ENCODE results near the gene FRMD1.
A peak's percentile ranks its signal among the peaks of the same experiment; 100 is the strongest.

The FRMD1 gene

DNA sequence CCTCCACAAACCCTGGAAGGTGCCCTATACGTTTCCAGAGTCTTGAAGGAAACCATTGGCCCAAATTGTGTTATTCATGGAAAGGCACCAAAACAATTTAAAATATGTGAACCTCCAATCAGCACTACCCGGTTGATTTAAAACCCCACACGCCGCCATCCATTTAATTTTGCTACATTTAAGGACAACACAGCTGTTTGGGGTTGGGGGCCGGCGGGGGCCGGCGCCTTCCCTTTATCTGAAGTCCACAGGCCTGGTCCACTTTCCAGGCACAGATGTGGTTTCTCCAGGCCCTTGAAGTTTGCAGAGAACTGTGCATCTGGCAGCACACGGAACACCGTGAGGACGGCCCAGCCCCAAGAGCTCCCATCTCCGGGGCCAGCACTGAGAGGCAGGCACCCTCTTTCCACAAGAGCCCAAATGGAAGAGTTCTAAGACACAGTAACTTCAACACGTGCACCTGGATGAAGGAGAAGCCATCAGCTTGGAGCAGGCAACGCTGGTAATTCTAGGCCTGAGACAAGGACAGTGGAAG is 16.8 kb upstream of the FRMD1 start:
- DNase-seq (ENCODE audit: low spot score), result no peak

DNA sequence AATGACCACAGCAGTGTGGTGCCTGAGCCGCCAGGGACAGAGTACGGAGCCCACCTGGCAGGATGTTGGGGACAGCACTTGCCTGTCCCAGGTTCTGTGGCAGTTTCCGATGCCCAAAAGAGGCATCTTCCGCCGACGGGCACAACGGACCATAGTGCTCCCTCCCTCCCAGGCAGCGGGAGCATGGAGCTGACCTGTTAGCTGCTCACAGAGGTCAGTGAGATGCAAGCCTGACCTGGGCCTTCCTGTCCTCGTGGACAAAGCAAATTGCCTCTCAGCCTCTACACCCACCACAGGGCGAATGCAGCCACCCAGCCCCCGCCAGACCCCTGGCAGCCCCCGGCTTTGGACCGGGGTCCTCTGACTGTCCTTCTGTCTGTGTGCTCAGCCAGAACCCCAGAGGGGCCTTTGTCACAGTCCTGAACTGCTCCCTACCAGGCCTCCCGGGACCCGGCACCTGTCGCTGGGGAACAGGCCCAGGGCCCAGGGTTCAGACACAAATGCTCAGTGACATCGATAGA is 16.2 kb upstream of the FRMD1 start:
- DNase-seq (ENCODE audit: low spot score), result no peak

DNA sequence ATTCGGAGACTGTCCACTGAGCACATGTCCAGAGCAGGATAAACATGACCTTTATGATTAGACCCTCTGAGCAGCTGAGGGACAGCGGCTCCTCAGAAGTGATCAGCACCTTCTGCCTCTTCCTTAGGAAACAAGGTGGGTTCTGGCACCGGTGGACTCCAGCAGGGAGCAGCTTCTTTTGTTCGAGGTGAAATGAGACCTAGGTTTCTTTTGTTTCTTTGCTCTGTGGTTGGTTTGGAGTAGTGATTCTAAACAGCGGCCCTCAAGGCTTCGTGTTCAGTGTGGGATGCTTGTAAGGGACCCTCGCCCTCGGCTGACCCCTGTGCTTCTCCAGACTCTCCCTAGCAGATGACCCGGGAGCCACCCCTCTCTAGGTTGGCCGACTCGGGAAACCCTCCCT is 14.6 kb upstream of the FRMD1 start:
- no peak for DNase-seq (ENCODE audit: low spot score)

DNA sequence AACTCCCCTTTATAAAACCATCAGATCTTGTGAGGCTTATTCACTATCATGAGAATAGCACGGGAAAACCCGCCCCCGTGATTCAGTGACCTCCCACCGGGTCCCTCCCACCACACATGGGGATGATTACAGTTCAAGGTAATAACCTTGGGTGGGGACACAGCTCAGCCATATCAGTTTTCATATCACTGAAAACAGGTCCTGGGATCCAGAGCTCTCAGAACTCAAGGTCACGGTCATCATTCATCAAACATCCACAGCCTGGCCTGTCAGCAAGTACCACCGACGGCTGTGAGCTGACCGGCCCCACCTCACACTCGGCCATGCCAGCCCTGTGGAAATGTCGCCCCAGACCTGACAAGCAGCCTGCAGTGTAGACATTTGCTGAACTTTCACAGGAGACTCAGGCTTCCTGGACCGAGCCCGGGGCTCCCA is 14.1 kb upstream of the FRMD1 start:
- no peak for DNase-seq (ENCODE audit: low spot score)

DNA sequence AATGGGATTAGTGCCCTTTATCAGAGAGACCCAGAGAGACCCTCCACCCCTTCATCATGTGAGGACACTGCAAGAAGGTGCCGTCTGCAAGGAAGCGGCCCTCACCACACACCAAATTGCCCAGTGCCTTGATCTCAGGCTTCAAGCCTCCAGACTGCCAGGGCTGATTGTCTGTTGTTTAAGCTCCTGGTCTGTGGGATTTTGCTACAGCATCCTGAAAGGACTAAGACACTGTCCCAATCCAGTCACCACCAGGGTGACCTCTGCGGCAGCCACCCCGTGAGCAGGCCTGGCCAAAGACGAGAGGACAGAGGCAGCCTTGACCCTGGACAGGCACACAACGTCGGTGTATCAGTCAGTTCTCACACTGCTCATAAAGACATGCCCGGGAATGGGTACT is 13.5 kb upstream of the FRMD1 start:
- DNase-seq (ENCODE audit: low spot score), result no peak

DNA sequence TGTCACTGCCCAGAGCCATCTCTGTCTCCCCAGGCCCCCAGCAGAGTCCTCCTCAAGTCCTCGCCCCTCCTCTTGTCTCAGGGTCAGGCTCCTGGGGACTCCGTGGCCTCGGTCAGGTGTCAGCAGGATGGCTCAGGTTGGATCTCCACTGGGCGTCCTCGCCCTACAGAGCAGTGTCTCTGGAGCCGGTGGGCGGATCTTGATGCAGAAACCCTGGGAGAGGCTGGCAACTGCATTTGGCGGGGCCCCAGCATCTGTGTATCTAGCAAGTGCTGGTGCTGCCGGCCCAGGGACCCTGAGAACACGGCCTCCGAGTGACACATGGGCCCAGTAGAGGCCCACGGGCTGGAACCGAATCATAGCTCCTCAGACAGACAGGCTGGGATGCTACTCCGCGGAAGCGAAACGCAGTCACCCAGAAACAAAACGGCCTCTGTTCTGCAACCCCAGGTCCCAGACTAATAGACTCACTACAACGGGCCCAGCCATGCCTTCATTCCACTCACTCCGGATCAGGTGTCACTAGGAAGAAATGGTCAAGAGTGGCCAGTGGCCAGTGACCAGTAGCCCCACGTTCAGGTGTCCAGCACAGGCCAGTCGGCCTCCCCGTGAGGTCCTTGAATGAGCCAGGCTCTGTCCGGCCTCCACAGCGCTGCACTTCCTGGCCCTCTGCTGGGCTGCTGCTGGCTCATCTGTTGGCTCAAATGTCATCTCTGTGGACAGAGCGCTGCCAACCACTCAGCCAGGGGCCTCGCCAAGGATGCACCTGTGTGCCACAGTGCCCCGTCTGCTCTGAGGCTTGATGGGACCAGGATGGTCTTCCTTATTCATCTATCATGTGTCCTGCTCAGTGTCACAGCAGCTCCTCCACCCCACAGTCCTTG is 12.6 kb upstream of the FRMD1 start:
- DNase-seq (ENCODE audit: low spot score), result no peak

DNA sequence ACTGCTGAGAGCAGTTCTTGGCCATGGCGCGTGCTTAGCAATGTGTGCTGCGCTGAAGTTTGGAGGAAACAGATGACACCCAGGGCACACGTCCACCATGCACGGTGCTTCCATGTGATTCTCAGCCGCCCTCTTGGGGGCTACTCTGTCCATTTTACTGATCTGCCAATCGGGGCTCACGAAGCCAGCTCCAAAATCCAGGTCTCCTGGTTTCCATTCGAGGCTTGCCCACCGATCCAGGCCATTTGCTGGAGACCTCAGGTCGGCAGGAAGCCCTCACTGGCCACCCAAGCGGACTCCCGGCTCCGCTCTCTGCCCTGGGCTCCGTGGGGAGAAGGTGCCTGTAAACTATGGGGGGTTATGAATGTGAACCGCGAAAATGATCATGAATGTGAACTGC is 11.7 kb upstream of the FRMD1 start:
- DNase-seq (ENCODE audit: low spot score), result no peak

DNA sequence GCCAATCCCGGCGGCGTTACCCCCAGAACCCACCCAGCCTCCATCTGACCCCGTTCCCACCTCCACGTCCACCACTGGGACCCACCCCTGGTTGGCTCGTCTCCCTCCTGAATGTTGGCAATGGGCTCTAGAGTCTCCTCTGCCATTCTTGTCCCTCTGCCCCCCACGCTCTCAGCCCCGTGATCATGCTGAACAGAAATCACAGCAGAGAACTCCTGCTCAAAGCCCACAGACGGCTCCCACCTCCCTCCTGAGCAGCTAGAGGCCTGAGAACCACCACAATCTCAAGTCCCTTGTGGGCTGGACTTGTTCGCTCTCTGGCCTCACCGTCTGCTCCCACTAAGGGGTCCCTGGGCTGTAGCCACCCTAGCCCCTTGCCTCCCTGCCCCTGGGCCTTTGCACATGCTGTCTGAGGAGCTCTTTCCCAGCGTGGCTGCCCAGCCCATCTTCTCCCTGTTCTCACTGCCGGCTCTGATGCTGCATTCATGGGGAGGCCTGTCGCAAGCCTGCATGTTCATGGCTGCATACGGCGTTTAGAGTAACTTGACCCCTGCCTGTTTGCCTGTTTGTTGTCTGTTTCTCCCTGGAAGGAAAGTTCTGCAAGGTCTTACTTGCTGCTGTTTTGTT is 11.2 kb upstream of the FRMD1 start:
- DNase-seq (ENCODE audit: low spot score), result no peak

DNA sequence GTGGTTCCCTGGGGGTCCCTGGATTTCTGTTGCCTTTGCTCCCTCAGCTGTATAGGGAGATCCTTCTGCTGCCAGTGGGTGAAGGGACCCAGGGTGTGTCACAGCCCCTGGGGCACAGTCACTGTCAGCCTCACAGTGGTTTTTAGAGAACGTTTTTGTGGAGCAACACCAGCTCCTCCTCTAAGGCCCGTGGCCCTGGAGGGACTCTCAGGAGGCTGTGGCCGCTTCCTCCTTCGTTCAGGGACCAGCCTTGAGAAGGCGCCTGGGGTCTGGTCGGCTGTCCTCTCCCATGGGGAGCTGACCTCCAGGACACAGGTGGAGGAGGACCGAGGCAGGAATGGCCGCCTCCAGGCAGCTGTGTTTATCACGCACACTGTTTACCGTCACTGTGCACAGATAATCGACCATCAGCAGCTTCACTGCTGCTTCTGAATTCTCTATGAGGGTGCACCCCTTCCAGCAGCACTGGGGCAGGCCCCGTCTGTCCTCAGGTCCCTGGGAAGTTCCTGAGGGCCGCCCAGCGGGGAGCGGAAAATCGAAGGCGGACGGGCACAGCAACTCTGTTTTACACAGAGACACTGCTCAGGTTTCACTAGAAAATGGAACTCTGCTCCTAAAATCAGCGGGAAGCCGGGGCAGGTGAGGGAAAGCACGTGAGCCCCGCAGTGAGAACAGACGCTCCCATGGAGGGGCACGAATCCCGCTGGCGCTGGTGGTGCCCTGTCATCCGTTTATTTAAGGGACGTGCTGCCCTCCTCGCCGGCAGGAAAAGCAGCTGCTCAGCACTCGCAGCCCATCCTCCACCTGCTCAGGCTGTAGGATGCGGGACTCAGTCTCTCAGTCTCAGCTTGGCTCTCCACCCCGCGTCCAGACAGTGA is 10.4 kb upstream of the FRMD1 start:
- no peak for DNase-seq (ENCODE audit: low spot score)

DNA sequence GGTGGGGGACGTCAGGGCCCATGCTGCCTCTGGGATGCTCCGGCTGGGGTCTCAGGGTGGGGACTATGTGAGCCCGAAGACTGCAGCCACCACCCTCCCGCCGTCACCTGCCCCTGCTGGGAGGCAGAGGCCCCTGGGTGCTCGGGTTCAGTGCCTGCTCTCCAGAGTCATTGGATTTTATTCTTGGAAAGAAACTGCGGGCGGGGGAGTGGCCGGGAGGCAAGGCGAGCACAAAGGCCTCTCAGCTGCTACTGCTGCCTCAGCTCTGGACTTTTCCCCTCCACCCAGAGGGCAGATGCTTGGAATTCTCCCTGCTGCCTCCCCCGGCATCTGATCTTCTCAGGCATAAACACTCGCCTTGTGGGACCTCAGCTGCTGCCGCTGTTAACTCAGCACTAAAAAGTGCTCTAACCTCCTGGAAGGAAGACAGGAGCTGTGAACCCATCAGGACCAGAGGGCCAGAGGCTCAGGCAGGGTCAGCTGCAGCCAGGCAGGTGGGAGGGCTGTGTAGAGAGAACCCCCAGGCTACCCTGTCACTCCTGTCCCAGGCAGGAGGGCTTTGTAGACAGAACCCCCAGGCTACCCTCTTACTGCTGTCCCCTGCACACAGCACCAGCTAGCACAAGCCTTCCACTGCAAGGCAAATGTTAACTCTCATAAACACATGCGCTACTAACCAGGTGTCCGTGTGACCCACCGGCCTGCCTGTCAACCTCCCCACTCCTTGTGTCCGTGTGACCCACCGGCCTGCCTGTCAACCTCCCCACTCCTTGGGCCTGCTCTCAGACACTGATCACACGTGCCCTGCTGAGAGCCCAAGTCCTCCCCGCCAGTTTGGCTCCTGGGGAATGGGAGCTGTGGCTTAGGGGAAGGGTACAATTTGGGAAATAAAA is 9.4 kb upstream of the FRMD1 start:
- DNase-seq (ENCODE audit: low spot score), result peak; percentile 87

DNA sequence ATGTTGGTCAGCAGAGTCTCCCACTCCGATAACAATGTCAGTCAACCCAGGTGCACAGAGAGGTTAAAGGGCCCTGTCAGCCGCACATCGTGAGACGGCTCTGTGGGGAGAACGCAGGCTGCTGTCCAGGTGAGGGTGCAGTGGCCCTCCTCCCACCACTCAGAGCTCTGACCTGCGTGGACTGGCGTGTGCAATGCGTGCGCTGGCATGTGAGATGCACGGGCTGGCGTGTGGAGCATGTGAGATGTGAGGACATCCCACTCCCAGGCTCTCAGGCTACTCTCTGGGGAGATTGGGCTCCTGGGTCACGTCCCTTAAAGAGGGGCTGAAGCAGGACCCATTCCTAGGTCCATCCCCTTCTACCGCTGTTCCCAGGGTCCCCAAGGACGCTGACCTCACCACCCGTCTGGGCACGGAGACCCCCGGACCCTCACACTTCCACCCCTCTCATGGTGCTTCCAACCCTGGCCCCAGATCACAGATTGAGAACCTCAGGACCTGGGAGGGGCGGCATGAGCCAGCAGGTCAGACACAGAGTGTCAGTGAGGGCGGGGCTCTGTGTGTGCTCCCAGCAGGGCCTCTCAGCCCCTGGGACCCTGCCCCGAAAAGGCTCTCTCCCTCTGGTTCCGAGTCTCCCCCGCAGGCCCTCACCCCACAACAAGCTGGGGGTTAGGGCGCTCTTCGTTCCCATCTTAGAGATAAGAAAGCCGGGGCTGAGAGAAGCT is 8.6 kb upstream of the FRMD1 start:
- no peak for DNase-seq (ENCODE audit: low spot score)

DNA sequence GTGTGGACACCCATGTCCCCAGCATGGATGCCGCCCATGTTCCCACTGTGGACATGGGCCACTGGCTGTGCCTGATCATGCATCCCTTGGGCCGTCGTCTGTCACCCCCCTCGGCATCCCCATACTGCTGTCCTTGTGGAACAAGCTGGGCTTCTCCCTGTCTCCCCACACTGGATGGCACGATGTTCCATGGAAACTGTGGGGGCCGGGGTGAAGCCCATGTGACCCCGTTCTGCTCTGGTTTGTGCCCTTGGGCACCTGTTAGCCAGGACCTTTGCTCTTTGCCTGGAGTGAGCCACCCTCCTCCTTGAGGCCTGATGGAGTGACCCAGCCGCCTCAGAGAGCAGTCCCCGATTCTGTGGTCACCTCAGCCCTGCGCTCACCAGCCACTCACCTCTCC is 7.6 kb upstream of the FRMD1 start:
- DNase-seq (ENCODE audit: low spot score), result no peak

DNA sequence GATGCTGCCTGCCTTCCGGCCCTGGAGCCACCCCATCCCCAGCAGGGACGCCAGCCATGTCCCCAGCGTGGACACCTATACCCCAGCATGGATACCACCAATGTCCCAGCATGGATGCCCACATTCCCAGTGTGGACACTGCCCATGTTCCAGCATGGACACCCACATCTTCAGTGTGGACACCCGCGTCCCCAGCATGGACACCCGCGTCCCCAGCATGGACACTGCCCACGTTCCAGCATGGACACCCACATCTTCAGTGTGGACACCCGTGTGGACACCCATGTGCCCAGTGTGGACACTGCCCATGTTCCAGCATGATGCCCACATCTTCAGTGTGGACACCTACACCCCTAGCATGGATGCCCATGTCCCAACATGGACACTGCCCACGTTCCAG is 7.1 kb upstream of the FRMD1 start:
- no peak for DNase-seq (ENCODE audit: low spot score)

DNA sequence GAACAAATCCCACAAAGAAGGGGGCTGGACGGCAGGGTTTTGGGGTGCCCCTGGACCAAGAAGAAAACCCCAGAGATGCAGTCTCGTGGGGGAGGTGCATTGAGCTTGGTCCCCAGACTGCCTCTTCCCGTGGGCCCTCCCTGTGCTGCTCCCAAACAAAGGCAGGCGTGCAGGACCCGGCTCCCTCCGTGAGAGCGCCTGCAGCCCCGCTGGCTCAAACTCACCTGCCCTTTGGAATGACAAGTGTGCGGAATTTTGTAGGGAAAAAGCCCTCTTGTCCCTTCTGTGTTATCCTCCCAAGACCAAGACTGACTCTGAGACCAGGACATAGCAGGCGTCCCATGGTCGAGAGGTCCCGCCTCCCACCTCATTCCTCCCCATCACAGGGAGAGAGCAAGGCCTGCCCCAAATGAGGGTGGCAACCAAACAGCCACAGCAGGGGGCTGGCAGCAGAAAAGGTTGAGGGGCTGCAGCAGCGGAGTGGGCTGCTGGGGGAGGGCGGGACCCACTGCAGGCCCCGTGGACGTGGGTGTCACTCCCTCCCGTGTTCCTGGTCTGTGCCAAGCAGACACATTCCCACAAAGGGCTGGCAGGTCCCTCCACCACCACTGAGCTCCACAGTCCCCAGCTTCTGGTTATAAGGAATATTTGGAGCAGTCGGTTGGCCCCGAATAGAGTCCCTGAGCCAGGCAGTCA is 5.6 kb upstream of the FRMD1 start:
- no peak for DNase-seq (ENCODE audit: low spot score)

DNA sequence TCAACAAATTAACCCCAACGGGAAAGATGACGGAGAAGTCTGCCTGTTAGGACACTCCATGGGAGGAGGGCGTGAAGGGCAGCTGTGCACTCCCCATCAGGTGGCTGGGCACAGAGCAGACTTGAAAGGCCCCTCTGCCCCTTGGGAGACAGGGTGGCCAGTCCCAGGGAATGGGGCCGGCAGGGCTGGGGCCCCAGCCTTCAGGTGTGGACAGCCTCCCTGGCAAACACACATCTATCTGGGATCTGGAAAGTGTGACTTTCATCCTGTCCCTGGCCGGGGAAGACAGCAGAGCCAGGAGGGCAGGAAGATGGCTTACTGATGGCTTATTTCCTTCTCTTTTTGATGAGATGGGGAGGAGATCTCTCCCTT is 4.5 kb upstream of the FRMD1 start:
- no peak for DNase-seq (ENCODE audit: low spot score)

DNA sequence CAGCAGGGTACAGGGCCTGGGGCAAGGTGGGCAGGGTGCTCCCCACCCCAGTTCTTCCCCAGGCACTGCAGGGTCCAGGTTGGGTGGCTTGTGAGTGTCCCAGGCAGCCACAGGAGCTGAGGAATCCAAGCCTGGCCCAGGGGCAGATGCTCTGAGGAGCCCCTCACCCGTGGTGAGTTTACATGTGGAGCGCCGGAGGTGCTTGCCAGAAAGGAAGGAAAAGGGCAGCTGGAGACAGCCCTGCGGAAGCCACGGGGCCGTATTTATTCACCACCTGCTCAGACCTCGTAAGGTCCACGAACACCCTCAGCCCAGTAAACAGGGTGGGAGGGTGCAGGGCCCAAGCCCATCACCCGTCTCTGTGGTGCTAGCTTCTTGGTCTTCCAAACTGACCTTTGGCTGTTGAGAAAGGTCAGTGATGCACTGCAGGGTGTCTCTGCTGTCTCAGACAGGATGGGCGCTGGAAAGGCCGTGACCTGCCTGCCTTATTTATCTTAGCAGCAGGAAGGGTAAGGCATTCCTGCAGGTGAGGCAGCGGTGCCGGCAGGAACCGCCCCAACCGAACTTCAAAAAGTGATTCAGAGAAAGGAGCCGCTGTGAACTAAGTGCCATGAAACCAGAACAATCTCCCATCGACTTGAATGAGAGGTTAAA is 4.0 kb upstream of the FRMD1 start:
- DNase-seq (ENCODE audit: low spot score), result no peak

DNA sequence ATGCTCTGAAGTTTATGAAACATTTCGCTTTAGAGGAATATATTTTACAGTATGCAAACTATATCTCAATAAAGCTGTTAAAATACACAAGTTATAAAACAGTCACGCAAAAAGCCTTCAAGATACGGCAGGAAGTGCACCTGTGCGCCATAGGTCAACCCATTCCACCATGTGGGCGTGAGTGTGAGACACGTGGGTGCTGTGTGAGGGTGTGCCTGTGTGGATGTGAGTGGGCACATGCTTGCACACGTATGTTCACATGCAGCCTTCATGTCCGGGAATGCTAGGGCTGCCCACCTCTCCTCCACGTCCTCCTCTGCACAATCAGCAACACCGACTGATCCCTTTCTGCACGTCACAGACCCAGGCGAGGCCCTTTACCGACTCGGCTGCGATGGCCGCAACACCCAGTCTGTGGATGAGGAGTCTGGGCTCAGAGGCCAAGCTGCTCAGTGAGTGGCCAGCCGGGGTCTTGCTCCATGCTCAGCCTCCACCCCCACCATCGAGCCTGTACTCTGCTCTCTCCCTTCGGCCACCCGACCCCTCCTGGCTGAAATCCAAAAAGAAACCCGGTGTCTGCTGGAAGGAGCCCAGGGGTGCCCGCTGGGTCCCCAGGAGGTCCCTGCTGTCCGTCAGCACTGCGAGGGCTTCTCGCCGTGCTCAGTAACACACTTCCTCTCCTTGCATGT is 3.0 kb upstream of the FRMD1 start:
- DNase-seq (ENCODE audit: low spot score), result no peak

DNA sequence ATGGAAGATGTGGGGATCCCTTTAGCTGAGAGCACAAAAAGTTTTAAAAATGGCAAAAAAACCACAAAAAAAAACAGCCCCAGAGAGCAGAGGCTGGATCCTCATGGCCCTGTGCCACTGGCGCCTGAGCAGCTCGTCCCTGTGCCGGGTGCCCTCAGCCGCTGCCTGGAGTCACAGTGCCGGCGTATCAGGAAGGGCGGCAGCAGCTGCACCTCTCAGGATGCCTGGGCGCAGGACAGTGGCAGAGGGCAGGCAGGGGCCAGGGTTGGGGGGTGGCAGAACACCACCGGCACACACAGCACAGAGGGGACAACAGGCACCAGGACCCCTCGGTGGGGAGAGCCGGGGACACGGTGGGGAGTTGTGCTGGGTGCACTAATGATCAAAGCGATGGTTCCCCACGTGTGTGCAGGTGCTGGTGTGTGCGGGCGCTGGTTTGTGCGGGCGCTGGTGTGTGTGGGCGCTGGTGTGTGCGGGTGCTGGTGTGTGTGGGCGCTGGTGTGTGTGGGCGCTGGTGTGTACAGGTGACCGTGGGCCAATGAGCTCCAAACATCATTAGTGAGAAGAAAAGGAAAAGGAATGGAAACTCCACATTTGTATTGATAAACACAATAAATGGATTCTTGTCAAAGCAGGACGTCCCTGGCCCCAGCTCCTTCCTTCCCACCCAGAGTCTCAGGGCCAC is 1.5 kb upstream of the FRMD1 start:
- DNase-seq (ENCODE audit: low spot score), result no peak

Data from ecto neural progenitor cell (in vitro differentiated cells).